Memory B cell (primary cell): Measurements from ENCODE around the gene CASTOR1.

Experiments used
- ATAC-seq: fragments of 150-1000 bp; cut with Tn5 transposase; 2 replicates; pipeline ENCODE4 v1.10.0; 2021; ENCODE audit warnings: low read depth, mild to moderate bottlenecking, moderate library complexity
- DNase-seq, 2 donors: peaks; one replicate each; pipeline ENCODE4 v3.0.0; 2022; ENCODE audit warnings: low spot score in 2 of 2
- H3K27ac Mint-ChIP-seq: one replicate; pipeline ENCODE4 v1.8.0; 2022; ENCODE audit warnings: mild to moderate bottlenecking, moderate library complexity, mixed read lengths
- H3K27me3 Mint-ChIP-seq: one replicate; pipeline ENCODE4 v1.8.0; 2022; ENCODE audit warnings: mixed read lengths
- H3K36me3 Mint-ChIP-seq: one replicate; pipeline ENCODE4 v1.8.0; 2022; ENCODE audit warnings: mild to moderate bottlenecking, mixed read lengths
- H3K4me1 Mint-ChIP-seq: one replicate; pipeline ENCODE4 v1.8.0; 2022; ENCODE audit warnings: mixed read lengths
- H3K4me3 Mint-ChIP-seq: one replicate; pipeline ENCODE4 v1.8.0; 2022; ENCODE audit warnings: mild to moderate bottlenecking, moderate library complexity, mixed read lengths
- H3K9me3 Mint-ChIP-seq: one replicate; pipeline ENCODE4 v1.8.0; 2022; ENCODE audit warnings: mixed read lengths

Gene CASTOR1

GRCh38 chr22:30297991-30298701 lies 8.8 kb upstream of the CASTOR1 start:
- peaks cover 29% of the 10 kb centered on the region for H3K36me3 Mint-ChIP-seq
- no peak overlapping the region for H3K4me3 Mint-ChIP-seq
- DNase-seq: no peak
- no peaks in the 10 kb centered on the region for H3K27me3 Mint-ChIP-seq
- H3K4me1 Mint-ChIP-seq: peaks cover 23% of the 10 kb centered on the region
- H3K27ac Mint-ChIP-seq: peak overlapping the region; percentile 53
- no peak for ATAC-seq
- no peaks in the 10 kb centered on the region for H3K9me3 Mint-ChIP-seq

- Mint-ChIP-seq H3K27ac (peak overlapping the region; percentile 53), H3K27me3 (no peaks in the 10 kb centered on the region), H3K36me3 (peaks cover 29% of the 10 kb centered on the region), H3K9me3 (no peaks in the 10 kb centered on the region), H3K4me3 (no peak overlapping the region), H3K4me1 (peaks cover 16% of the 10 kb centered on the region)
- DNase-seq (no peak), ATAC-seq (no peak)
Observed at GRCh38 chr22:30297276-30297990, 8.1 kb upstream of the CASTOR1 start.

- ATAC-seq (no peak), DNase-seq (no peak)
- H3K27me3 Mint-ChIP-seq: no peaks in the 10 kb centered on the region
- H3K36me3 Mint-ChIP-seq: peaks cover 29% of the 10 kb centered on the region
- H3K4me3 Mint-ChIP-seq: no peak overlapping the region
- H3K4me1 Mint-ChIP-seq: peaks cover 10% of the 10 kb centered on the region
- peak overlapping the region; percentile 60 for H3K27ac Mint-ChIP-seq
- H3K9me3 Mint-ChIP-seq: no peaks in the 10 kb centered on the region
Observed at GRCh38 chr22:30296833-30297232, 7.5 kb upstream of the CASTOR1 start.

GRCh38 chr22:30296324-30296723 lies 7.0 kb upstream of the CASTOR1 start:
- Mint-ChIP-seq H3K27me3 (no peaks in the 10 kb centered on the region), H3K4me1 (peaks cover 10% of the 10 kb centered on the region), H3K27ac (no peak overlapping the region), H3K36me3 (peaks cover 31% of the 10 kb centered on the region), H3K4me3 (no peak overlapping the region), H3K9me3 (no peaks in the 10 kb centered on the region)
- ATAC-seq (no peak), DNase-seq (no peak)

- no peak overlapping the region for H3K4me3 Mint-ChIP-seq
- DNase-seq (no peak), ATAC-seq (no peak)
- H3K27ac Mint-ChIP-seq: no peak overlapping the region
- no peaks in the 10 kb centered on the region for H3K27me3 Mint-ChIP-seq
- H3K4me1 Mint-ChIP-seq: peaks cover 10% of the 10 kb centered on the region
- no peaks in the 10 kb centered on the region for H3K9me3 Mint-ChIP-seq
- H3K36me3 Mint-ChIP-seq: peaks cover 31% of the 10 kb centered on the region
Observed at GRCh38 chr22:30295576-30295975, 6.3 kb upstream of the CASTOR1 start.

GRCh38 chr22:30294830-30295229 lies 5.5 kb upstream of the CASTOR1 start:
- H3K27ac Mint-ChIP-seq: no peak overlapping the region
- peaks cover 16% of the 10 kb centered on the region for H3K4me1 Mint-ChIP-seq
- H3K27me3 Mint-ChIP-seq: no peaks in the 10 kb centered on the region
- peaks cover 31% of the 10 kb centered on the region for H3K36me3 Mint-ChIP-seq
- H3K4me3 Mint-ChIP-seq: no peak overlapping the region
- H3K9me3 Mint-ChIP-seq: no peaks in the 10 kb centered on the region
- ATAC-seq (no peak), DNase-seq (no peak)

GRCh38 chr22:30294066-30294465 lies 4.8 kb upstream of the CASTOR1 start:
- Mint-ChIP-seq H3K27ac (no peak overlapping the region), H3K4me3 (no peak overlapping the region), H3K36me3 (peaks cover 31% of the 10 kb centered on the region), H3K9me3 (no peaks in the 10 kb centered on the region), H3K4me1 (peaks cover 16% of the 10 kb centered on the region), H3K27me3 (no peaks in the 10 kb centered on the region)
- no peak for DNase-seq
- ATAC-seq: no peak

- Mint-ChIP-seq H3K27me3 (no peaks in the 10 kb centered on the region), H3K36me3 (peaks cover 27% of the 10 kb centered on the region), H3K27ac (no peak overlapping the region), H3K9me3 (no peaks in the 10 kb centered on the region), H3K4me3 (no peak overlapping the region), H3K4me1 (peaks cover 22% of the 10 kb centered on the region)
- DNase-seq: no peak
- ATAC-seq: no peak
Observed at GRCh38 chr22:30293026-30293425, 3.7 kb upstream of the CASTOR1 start.

GRCh38 chr22:30292069-30292970 lies 3.0 kb upstream of the CASTOR1 start:
- DNase-seq (no peak), ATAC-seq (no peak)
- peaks cover 25% of the 10 kb centered on the region for H3K36me3 Mint-ChIP-seq
- no peaks in the 10 kb centered on the region for H3K27me3 Mint-ChIP-seq
- H3K4me3 Mint-ChIP-seq: no peak overlapping the region
- H3K27ac Mint-ChIP-seq: peak overlapping the region; percentile 85
- peaks cover 25% of the 10 kb centered on the region for H3K4me1 Mint-ChIP-seq
- H3K9me3 Mint-ChIP-seq: no peaks in the 10 kb centered on the region

- Mint-ChIP-seq H3K36me3 (peaks cover 19% of the 10 kb centered on the region), H3K27me3 (no peaks in the 10 kb centered on the region), H3K4me3 (no peak overlapping the region), H3K4me1 (peaks cover 29% of the 10 kb centered on the region), H3K9me3 (no peaks in the 10 kb centered on the region), H3K27ac (peak overlapping the region; percentile 85)
- ATAC-seq (no peak), DNase-seq (no peak)
Observed at GRCh38 chr22:30291058-30291892, 2.0 kb upstream of the CASTOR1 start.

GRCh38 chr22:30290342-30291057 lies 1.2 kb upstream of the CASTOR1 start:
- no peak for DNase-seq
- Mint-ChIP-seq H3K36me3 (peaks cover 16% of the 10 kb centered on the region), H3K9me3 (no peaks in the 10 kb centered on the region), H3K27me3 (no peaks in the 10 kb centered on the region), H3K4me1 (peaks cover 29% of the 10 kb centered on the region), H3K27ac (peak overlapping the region; percentile 77), H3K4me3 (peak overlapping the region; percentile 94)
- no peak for ATAC-seq

- peak overlapping the region; percentile 77 for H3K27ac Mint-ChIP-seq
- H3K4me1 Mint-ChIP-seq: peaks cover 29% of the 10 kb centered on the region
- ATAC-seq: peak; percentile 30
- peak overlapping the region; percentile 94 for H3K4me3 Mint-ChIP-seq
- H3K36me3 Mint-ChIP-seq: peaks cover 18% of the 10 kb centered on the region
- no peaks in the 10 kb centered on the region for H3K9me3 Mint-ChIP-seq
- H3K27me3 Mint-ChIP-seq: no peaks in the 10 kb centered on the region
- no peak for DNase-seq
Observed at GRCh38 chr22:30289980-30290313, 642 bp upstream of the CASTOR1 start.
